SK-N-SH treated with all-trans-retinoic acid at 6 μM for 48 hours (cell line): Measurements from ENCODE around the gene FGF19.

Experiments
- ATAC-seq: fragments of 200-7000 bp; cut with Tn5 transposase; 3 replicates; pipeline ENCODE4 v1.9.1; 2020; ENCODE audit warnings: mild to moderate bottlenecking, moderate library complexity
- ARNTL ChIP-seq: fragments of 450-650 bp; formaldehyde crosslinking; IDR thresholded peaks from 2 replicates; pipeline ENCODE4 v1.5.0; 2020; ENCODE audit warnings: low read depth, mild to moderate bottlenecking, moderate library complexity, borderline replicate concordance
- CREB5 ChIP-seq: fragments of 250-450 bp; sonication (Bioruptor Pico); IDR thresholded peaks from 2 replicates; pipeline ENCODE4 v1.5.1; 2020; ENCODE audit warnings: low read depth, mild to moderate bottlenecking, moderate library complexity
- CSDC2 ChIP-seq: fragments of 250-450 bp; sonication (Bioruptor Pico); IDR thresholded peaks from 2 replicates; pipeline ENCODE4 v1.5.0; 2020; ENCODE audit warnings: mild to moderate bottlenecking, moderate library complexity
- ESRRG ChIP-seq: fragments of 250-450 bp; sonication (Bioruptor Pico); IDR thresholded peaks from 2 replicates; pipeline ENCODE4 v1.6.1; 2021; ENCODE audit warnings: mild to moderate bottlenecking
- GLIS3 ChIP-seq: fragments of 250-450 bp; sonication (Bioruptor Pico); IDR thresholded peaks from 2 replicates; pipeline ENCODE4 v1.5.0; 2020; ENCODE audit warnings: mild to moderate bottlenecking, moderate library complexity
- OSR1 ChIP-seq: fragments of 250-450 bp; sonication (Bioruptor Pico); IDR thresholded peaks from 2 replicates; pipeline ENCODE4 v1.8.0; 2022; ENCODE audit warnings: moderate library complexity, mild to moderate bottlenecking, inconsistent platforms
- PATZ1 ChIP-seq: fragments of 250-450 bp; sonication (Bioruptor Pico); IDR thresholded peaks from 2 replicates; pipeline ENCODE4 v1.8.0; 2020; ENCODE audit warnings: mild to moderate bottlenecking, moderate library complexity, borderline replicate concordance
- POU6F1 ChIP-seq: fragments of 250-450 bp; sonication (Bioruptor Pico); IDR thresholded peaks from 2 replicates; pipeline ENCODE4 v1.8.0; 2021; ENCODE audit warnings: low read depth, mild to moderate bottlenecking, moderate library complexity, borderline replicate concordance
- PPARA ChIP-seq: fragments of 250-450 bp; sonication (Bioruptor Pico); IDR thresholded peaks from 2 replicates; pipeline ENCODE4 v1.5.0; 2020; ENCODE audit warnings: mild to moderate bottlenecking, borderline replicate concordance
- RARB ChIP-seq: fragments of 250-450 bp; sonication (Bioruptor Pico); IDR thresholded peaks from 2 replicates; pipeline ENCODE4 v1.8.0; 2021; ENCODE audit warnings: mild to moderate bottlenecking, moderate library complexity
- SNAI2 ChIP-seq: fragments of 250-450 bp; sonication (Bioruptor Pico); IDR thresholded peaks from 2 replicates; pipeline ENCODE4 v1.5.0; 2020; ENCODE audit warnings: mild to moderate bottlenecking, moderate library complexity
- TSHZ2 ChIP-seq: fragments of 250-450 bp; sonication (Bioruptor Pico); IDR thresholded peaks from 2 replicates; pipeline ENCODE4 v1.5.0; 2020; ENCODE audit warnings: mild to moderate bottlenecking, moderate library complexity
- ZC3H10 ChIP-seq: fragments of 250-450 bp; sonication (Bioruptor Pico); IDR thresholded peaks from 2 replicates; pipeline ENCODE4 v1.5.1; 2021; ENCODE audit warnings: mild to moderate bottlenecking, moderate library complexity
- ZFP30 ChIP-seq: fragments of 450-650 bp; formaldehyde crosslinking; IDR thresholded peaks from 2 replicates; pipeline ENCODE4 v1.5.0; 2022; ENCODE audit warnings: mild to moderate bottlenecking, moderate library complexity
- ZNF8 ChIP-seq: fragments of 450-650 bp; formaldehyde crosslinking; IDR thresholded peaks from 2 replicates; pipeline ENCODE4 v1.5.0; 2020; ENCODE audit warnings: mild to moderate bottlenecking, moderate library complexity

Gene FGF19

GRCh38 chr11:69666752-69667536 is 36.9 kb downstream of the FGF19 start:
- ATAC-seq: no peak

GRCh38 chr11:69666261-69666660 is 37.6 kb downstream of the FGF19 start:
- no peak for ATAC-seq
- TF ChIP-seq CSDC2 (no peak), POU6F1 (CRISPR knock-in tag) (no peak), PPARA (CRISPR knock-in tag) (no peak), GLIS3 (CRISPR knock-in tag) (no peak), CREB5 (CRISPR knock-in tag) (no peak), ZFP30 (CRISPR knock-in tag) (no peak), PATZ1 (CRISPR knock-in tag) (no peak), RARB (no peak), ESRRG (CRISPR knock-in tag) (no peak), OSR1 (CRISPR knock-in tag) (no peak), ZNF8 (CRISPR knock-in tag) (no peak), ARNTL (no peak), TSHZ2 (CRISPR knock-in tag) (no peak)

More at GRCh38 chr11:69666752-69667536, 36.9 kb downstream of the FGF19 start:
- TF ChIP-seq PPARA (CRISPR knock-in tag) (no peak), CSDC2 (no peak), ESRRG (CRISPR knock-in tag) (no peak), GLIS3 (CRISPR knock-in tag) (no peak), ARNTL (no peak), TSHZ2 (CRISPR knock-in tag) (no peak), PATZ1 (CRISPR knock-in tag) (no peak), SNAI2 (CRISPR knock-in tag) (no peak), CREB5 (CRISPR knock-in tag) (no peak), RARB (no peak), ZC3H10 (CRISPR knock-in tag) (no peak)
